Measurements from ENCODE around the gene ACP6. TPM values are rescaled to one million over a fixed set of nuclear protein-coding genes. Genes with fewer than 3 reads are reported as not detected.

ACP6 gene
- total RNA-seq, 1 experiment from 2014 or later, result 116 TPM

DNA sequence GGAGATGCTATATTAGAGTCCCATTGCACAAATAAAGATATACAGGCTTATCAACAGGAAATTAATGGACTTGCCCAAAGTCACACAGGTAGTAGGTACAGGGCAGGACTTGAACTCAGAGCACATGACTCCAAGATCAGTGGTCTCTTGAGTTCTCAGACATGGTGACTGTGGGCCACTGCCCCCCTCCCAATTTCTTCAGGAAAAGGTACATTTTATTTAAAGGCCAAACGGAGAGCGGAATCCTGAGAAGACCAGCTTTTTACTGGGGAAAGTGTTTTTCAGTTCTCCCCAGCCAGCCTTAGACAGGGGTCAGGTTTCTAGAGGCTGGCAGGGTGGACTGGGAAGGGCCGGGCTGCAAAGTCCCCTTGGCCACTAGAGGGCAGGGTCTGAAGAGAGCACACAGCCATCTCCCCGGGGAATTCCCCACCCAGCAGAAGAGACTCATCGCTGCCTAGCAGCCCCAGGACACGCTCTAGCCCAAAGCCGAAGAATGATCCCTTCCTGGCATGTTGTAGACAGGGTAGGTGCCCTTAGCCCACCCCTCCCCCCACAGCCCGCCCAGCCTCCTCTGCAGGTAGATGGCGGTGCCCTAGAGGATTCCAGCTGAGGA is 29.7 kb downstream of the ACP6 start:
- Mint-ChIP-seq H3K9me3 (ENCODE audit: low read depth, unreplicated experiment) (no peaks in the 10 kb centered on the region), H3K27ac (ENCODE audit: unreplicated experiment) (no peak overlapping the region), H3K4me3 (ENCODE audit: low read depth, unreplicated experiment) (no peak overlapping the region), H3K27me3 (ENCODE audit: unreplicated experiment) (no peaks in the 10 kb centered on the region), H3K36me3 (ENCODE audit: insufficient read depth, unreplicated experiment) (peaks cover 23% of the 10 kb centered on the region), H3K4me1 (ENCODE audit: low read depth, unreplicated experiment) (peaks cover 20% of the 10 kb centered on the region)
- DNase-seq, result peak; percentile 93
- no TSS peak for BruUV-seq (replicated peaks)
- TF ChIP-seq, protein P1, sequence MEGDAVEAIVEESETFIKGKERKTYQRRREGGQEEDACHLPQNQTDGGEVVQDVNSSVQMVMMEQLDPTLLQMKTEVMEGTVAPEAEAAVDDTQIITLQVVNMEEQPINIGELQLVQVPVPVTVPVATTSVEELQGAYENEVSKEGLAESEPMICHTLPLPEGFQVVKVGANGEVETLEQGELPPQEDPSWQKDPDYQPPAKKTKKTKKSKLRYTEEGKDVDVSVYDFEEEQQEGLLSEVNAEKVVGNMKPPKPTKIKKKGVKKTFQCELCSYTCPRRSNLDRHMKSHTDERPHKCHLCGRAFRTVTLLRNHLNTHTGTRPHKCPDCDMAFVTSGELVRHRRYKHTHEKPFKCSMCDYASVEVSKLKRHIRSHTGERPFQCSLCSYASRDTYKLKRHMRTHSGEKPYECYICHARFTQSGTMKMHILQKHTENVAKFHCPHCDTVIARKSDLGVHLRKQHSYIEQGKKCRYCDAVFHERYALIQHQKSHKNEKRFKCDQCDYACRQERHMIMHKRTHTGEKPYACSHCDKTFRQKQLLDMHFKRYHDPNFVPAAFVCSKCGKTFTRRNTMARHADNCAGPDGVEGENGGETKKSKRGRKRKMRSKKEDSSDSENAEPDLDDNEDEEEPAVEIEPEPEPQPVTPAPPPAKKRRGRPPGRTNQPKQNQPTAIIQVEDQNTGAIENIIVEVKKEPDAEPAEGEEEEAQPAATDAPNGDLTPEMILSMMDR (IDR thresholded peaks at IDR 0.05; ENCODE audit: unreplicated experiment), result peak; percentile 95
- CTCF ChIA-PET, result interaction anchor here (1.0 to 1.9 kb wide), 5 partner anchors 25 to 252 kb away, joined by 3 to 8 read pairs (median 4); no protein-coding TSS in a partner anchor
- intact Hi-C loops (cut with micrococcal nuclease; ENCODE audit: unreplicated experiment), result loop anchor here (1.0 to 5.0 kb wide), 5 partner anchors 37 to 252 kb away; no protein-coding TSS in a partner anchor

DNA sequence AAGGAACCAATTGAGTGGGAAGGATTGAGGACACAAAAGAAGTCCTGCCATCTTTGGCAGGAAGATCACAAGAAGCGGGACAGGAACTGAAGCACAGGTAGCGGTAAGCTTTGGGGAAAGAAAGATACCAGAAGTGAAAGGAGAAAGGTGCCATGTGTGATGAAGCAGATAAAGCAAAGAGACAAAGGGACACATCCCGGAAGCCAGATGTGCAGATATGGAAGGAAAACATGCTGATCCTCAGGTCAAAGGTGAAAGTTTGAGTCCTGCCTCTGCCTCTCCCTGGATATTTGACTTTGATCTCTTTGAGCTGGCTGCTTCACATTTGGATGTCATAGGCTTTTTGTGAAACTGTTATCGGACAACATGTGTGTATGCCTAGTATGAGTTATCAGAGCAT is 34.0 kb downstream of the ACP6 start:
- Mint-ChIP-seq H3K9me3 (ENCODE audit: low read depth, unreplicated experiment) (no peaks in the 10 kb centered on the region), H3K4me1 (ENCODE audit: low read depth, unreplicated experiment) (peaks cover 13% of the 10 kb centered on the region), H3K27me3 (ENCODE audit: unreplicated experiment) (no peaks in the 10 kb centered on the region), H3K4me3 (ENCODE audit: low read depth, unreplicated experiment) (no peak overlapping the region), H3K27ac (ENCODE audit: unreplicated experiment) (no peak overlapping the region), H3K36me3 (ENCODE audit: insufficient read depth, unreplicated experiment) (peaks cover 24% of the 10 kb centered on the region)
- CTCF ChIA-PET, result no interaction called here
- intact Hi-C loops (cut with micrococcal nuclease; ENCODE audit: unreplicated experiment), result no loop called here
- TF ChIP-seq, protein P1 (IDR thresholded peaks at IDR 0.05; ENCODE audit: unreplicated experiment), result no peak
- no peak for DNase-seq
- no TSS peak for BruUV-seq (replicated peaks)

DNA sequence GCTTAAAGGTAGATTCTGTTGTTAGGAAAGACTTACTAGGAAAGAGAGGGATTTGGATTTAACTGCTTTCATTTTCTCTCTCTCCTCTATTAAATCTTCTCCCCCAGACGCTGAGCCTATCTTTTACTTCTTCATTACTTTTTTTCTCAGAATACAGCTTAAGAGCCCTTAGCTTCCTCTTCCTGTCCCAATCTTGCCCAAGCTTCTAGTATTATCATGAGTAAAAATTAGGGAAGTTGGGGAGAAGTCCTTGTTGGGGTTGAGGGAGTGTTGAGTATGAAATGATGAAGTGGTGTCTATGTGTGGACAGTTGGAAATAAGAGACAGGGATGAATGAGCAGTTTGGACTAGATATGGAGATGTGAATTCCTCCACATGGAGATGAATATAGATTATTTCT is 35.0 kb downstream of the ACP6 start:
- no peak for DNase-seq
- Mint-ChIP-seq H3K27ac (ENCODE audit: unreplicated experiment) (peak overlapping the region; percentile 1), H3K4me3 (ENCODE audit: low read depth, unreplicated experiment) (no peak overlapping the region), H3K27me3 (ENCODE audit: unreplicated experiment) (no peaks in the 10 kb centered on the region), H3K4me1 (ENCODE audit: low read depth, unreplicated experiment) (peaks cover 13% of the 10 kb centered on the region), H3K36me3 (ENCODE audit: insufficient read depth, unreplicated experiment) (peaks cover 26% of the 10 kb centered on the region), H3K9me3 (ENCODE audit: low read depth, unreplicated experiment) (no peaks in the 10 kb centered on the region)
- TF ChIP-seq, protein P1 (IDR thresholded peaks at IDR 0.05; ENCODE audit: unreplicated experiment), result no peak
- BruUV-seq (replicated peaks), result no TSS peak
- CTCF ChIA-PET, result no interaction called here
- intact Hi-C loops (cut with micrococcal nuclease; ENCODE audit: unreplicated experiment), result no loop called here

DNA sequence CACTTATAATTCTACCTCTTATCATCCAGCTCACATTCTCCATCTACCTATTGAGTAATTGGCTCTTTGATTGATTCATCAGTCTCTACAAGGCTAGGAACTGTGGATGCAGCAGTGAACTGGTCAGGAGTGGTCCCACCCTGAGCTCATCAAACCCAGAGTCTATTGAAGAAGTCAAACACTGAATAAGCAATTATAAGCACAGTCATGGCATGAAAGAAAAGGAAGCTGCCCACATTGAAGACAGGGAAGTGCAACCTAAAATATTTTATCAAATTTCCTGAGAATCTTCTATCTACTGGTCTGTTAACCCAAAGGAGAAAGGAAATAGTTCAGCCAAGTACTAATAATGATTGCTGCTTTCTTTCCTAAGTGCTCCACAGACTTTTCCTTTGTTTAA is 35.7 kb downstream of the ACP6 start:
- BruUV-seq (replicated peaks), result no TSS peak
- CTCF ChIA-PET, result no interaction called here
- no peaks in the 10 kb centered on the region for H3K27me3 Mint-ChIP-seq (ENCODE audit: unreplicated experiment)
- peaks cover 26% of the 10 kb centered on the region for H3K36me3 Mint-ChIP-seq (ENCODE audit: insufficient read depth, unreplicated experiment)
- H3K27ac Mint-ChIP-seq (ENCODE audit: unreplicated experiment), result no peak overlapping the region
- no peak overlapping the region for H3K4me3 Mint-ChIP-seq (ENCODE audit: low read depth, unreplicated experiment)
- TF ChIP-seq, protein P1 (IDR thresholded peaks at IDR 0.05; ENCODE audit: unreplicated experiment), result no peak
- H3K4me1 Mint-ChIP-seq (ENCODE audit: low read depth, unreplicated experiment), result peaks cover 13% of the 10 kb centered on the region
- no peaks in the 10 kb centered on the region for H3K9me3 Mint-ChIP-seq (ENCODE audit: low read depth, unreplicated experiment)
- no peak for DNase-seq
- intact Hi-C loops (cut with micrococcal nuclease; ENCODE audit: unreplicated experiment), result no loop called here
